Heart right ventricle (tissue), 16 donors: ENCODE data around the gene RBSN. TPM values are rescaled to one million over a fixed set of nuclear protein-coding genes. Genes with fewer than 3 reads are reported as not detected.

Experiments
- ATAC-seq, 8 donors: fragments of 200-7000 bp; cut with Tn5 transposase; one replicate each; pipeline ENCODE4 v1.9.1; 2020; ENCODE audit warnings: mild to moderate bottlenecking in 8 of 8, moderate library complexity in 8 of 8, moderate number of reproducible peaks in 1 of 8
- DNase-seq, 2 donors: peaks; one replicate each; pipeline ENCODE4 v3.0.0-alpha.2; 2020
- H3K27ac ChIP-seq, 10 donors: fragments of 200-600 bp; sonication (generic) in 2 of 10; one replicate each; pipeline versions ENCODE4 v1.5.0 to v1.8.0; 2020 to 2022; ENCODE audit warnings: mild to moderate bottlenecking in 3 of 10
- H3K27me3 ChIP-seq, 7 donors: fragments of 200-600 bp; one replicate each; pipeline ENCODE4 v1.8.0; 2021 to 2022; ENCODE audit warnings: mild to moderate bottlenecking in 2 of 7
- H3K36me3 ChIP-seq, 9 donors: fragments of 200-600 bp; sonication (generic) in 1 of 9; one replicate each; pipeline versions ENCODE4 v1.5.0 to v1.8.0; 2020 to 2022; ENCODE audit warnings: mild to moderate bottlenecking in 2 of 9
- H3K4me1 ChIP-seq, 9 donors: fragments of 200-600 bp; sonication (generic) in 1 of 9; one replicate each; pipeline versions ENCODE4 v1.5.0 to v1.8.0; 2020 to 2022; ENCODE audit warnings: mild to moderate bottlenecking in 4 of 9
- H3K4me3 ChIP-seq, 10 donors: fragments of 200-600 bp; sonication (generic) in 2 of 10; one replicate each; pipeline versions ENCODE4 v1.5.0 to v1.8.0; 2020 to 2022; ENCODE audit warnings: mild to moderate bottlenecking in 7 of 10, moderate library complexity in 2 of 10
- H3K9me3 ChIP-seq, 11 donors: fragments of 200-600 bp in 10 of 11; sonication (generic) in 2 of 11; one replicate each; pipeline versions ENCODE4 v1.5.0 to v1.8.0; 2013 to 2022; ENCODE audit warnings: mild to moderate bottlenecking in 2 of 11, control low read depth in 1 of 11, moderate library complexity in 1 of 11
- WGBS, 2 donors: extraction: QIAGEN DNeasy Blood & Tissue Kit; methylation state at CpG; one replicate each; pipeline ENCODE4 v1.1.7; 2013; ENCODE audit warnings: inconsistent platforms in 1 of 2; 5-methylcytosine and 5-hydroxymethylcytosine counted together
- intact Hi-C, 10 donors: fragments of 100-400 bp; cut with DNase I; formaldehyde crosslinking; loops; one replicate each; pipeline versions ENCODE4 v1.11.1 to v1.14.2; 2022
- polyA plus RNA-seq, 2 donors: library from polyadenylated mRNA; stranded (reverse); fragments of 200-250 nt; gene quantifications; one replicate each; pipeline ENCODE4 v1.2.3, GENCODE V29; 2013
- total RNA-seq, 10 donors: library from RNA; stranded (reverse); fragmentation: NEBNext Ultra II Directional in 3 of 10; extraction: Animal tissue kit (Norgen Biotek cat#: 25700) in 3 of 10; gene quantifications; one replicate each; pipeline versions ENCODE4 v1.2.1 to v1.2.4, GENCODE V29; 2021 to 2023
- TF ChIP-seq, protein P1 (sequence below), 9 donors: fragments of 200-600 bp; sonication (generic) in 2 of 9; IDR thresholded peaks; one replicate each; pipeline versions ENCODE4 v1.5.0 to v1.8.0; 2021 to 2022; ENCODE audit warnings: antibody characterized with exemption in 9 of 9, mild to moderate bottlenecking in 5 of 9, moderate library complexity in 1 of 9
- donor health status: Arrhythmogenic right ventricular cardiomyopathy.
- donor health status: ischemic (EF 13 %, LVEDD 7.1; RV severe dilation, severe dysfunction).
- donor health status: healthy with polysubstance abuse.
- donor health status: DM: no; HTN: yes; CAD: no.
- donor health status: DM: no; HTN: no; CAD: no.
- donor health status: ischemic (EF 25% LVEDD 6.9; RV normal size, moderate dysfunction).
- donor health status: ischemic (EF 25% LVEDD 5.7; RV mildly dilated, moderate dysfunction).
- donor health status: healthy.
- donor health status: DM: yes; HTN: yes; CAD: no.
- donor health status: Ischemic cardiomyopathy.
- donor health status: ischemic (EF 35%, LVEDD 5.7; RV mildly dilated, moderate dysfunction).
- donor health status: nonischemic (EF 11% LVEDD 7.7; RV severe dilation, severe dysfunction).
- donor health status: DM: yes; HTN: yes; CAD: no.
- donor health status: PGD.
- donor health status: ischemic (EF 29% LVEDD 5.4; RV normal size, mild dysfunction).
- donor health status: nonischemic (EF 23%, LVEDD 6.1; RV moderate dilation, normal function).

Gene RBSN
- total and polyA plus RNA-seq, 12 donors = 5.5 to 23.8 (median 20.6) TPM

DNA sequence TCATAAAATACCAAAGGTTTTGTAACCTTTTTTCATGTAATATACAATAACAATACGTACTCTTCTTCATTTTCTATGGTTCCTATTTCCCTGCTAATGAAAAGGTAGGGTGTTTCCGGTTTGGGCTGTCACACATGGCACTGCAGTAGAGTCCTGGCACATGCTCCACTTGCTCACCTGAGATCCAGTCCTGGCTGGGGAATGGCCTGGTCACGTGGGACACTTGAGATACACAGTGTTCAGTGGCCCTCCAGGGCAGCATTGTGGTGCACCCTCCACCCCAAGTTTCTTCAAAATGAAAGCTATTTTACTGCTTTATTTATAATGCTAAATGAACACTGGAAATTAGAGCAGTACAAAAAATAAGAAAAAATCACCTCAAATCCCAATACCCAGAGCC lies 57.0 kb downstream of the RBSN start:
- Histone ChIP-seq H3K36me3 (peaks cover 0 to 100% (median 72%) of the 10 kb centered on the region in 9 donors), H3K27me3 (no peaks in the 10 kb centered on the region), H3K9me3 (no peaks in the 10 kb centered on the region), H3K27ac (no peak overlapping the region), H3K4me3 (no peak overlapping the region), H3K4me1 (peaks cover 0 to 46% (median 24%) of the 10 kb centered on the region in 9 donors)
- ATAC-seq (peak in 2 of 8 donors; percentile 48 to 55), DNase-seq (no peak)
- TF ChIP-seq, protein P1, sequence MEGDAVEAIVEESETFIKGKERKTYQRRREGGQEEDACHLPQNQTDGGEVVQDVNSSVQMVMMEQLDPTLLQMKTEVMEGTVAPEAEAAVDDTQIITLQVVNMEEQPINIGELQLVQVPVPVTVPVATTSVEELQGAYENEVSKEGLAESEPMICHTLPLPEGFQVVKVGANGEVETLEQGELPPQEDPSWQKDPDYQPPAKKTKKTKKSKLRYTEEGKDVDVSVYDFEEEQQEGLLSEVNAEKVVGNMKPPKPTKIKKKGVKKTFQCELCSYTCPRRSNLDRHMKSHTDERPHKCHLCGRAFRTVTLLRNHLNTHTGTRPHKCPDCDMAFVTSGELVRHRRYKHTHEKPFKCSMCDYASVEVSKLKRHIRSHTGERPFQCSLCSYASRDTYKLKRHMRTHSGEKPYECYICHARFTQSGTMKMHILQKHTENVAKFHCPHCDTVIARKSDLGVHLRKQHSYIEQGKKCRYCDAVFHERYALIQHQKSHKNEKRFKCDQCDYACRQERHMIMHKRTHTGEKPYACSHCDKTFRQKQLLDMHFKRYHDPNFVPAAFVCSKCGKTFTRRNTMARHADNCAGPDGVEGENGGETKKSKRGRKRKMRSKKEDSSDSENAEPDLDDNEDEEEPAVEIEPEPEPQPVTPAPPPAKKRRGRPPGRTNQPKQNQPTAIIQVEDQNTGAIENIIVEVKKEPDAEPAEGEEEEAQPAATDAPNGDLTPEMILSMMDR (IDR thresholded peaks at IDR 0.05) = no peak
- intact Hi-C loops = loop anchor here in 4 of 10 donors (10.0 kb wide), 2 partner anchors 97 to 107 kb away; partner anchors contain the start of gene NR2C2 (in 3 of the 4)
- WGBS, 2 donors = 69 to 74% methylated on average over 3 of the region's 3 CpGs

DNA sequence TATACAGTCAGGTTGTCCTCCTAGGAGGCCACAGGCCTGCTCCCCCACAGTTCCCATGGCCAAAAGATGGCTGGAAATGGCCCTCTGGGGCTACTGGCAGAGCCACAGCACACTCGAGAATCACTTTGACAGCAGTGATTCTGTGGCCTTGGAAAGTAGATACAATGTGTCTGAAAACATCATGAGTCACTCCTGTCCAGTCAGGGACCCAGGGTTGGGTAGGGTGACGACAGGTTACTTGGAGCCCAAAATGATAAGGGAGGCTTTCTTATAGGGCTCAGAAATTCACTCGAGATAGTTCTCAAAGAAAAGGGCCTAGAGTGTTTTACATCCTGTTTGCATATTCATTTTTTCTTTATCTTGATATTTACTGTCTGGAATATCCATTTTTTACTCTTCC lies 58.1 kb downstream of the RBSN start:
- peaks cover 0 to 41% (median 22%) of the 10 kb centered on the region in 9 donors for H3K4me1 ChIP-seq
- ATAC-seq (peak in 7 of 8 donors; percentile 27 to 90 (median 70)), DNase-seq (no peak)
- H3K9me3 ChIP-seq = no peaks in the 10 kb centered on the region
- H3K4me3 ChIP-seq = no peak overlapping the region
- H3K27ac ChIP-seq = peak overlapping the region in 2 of 10 donors; percentile 24 to 29
- 41 to 48% methylated on average over 3 of the region's 3 CpGs for WGBS, 2 donors
- H3K36me3 ChIP-seq = peaks cover 0 to 100% (median 66%) of the 10 kb centered on the region in 9 donors
- TF ChIP-seq, protein P1 (IDR thresholded peaks at IDR 0.05) = no peak
- intact Hi-C loops = loop anchor here in 4 of 10 donors (10.0 kb wide), 2 partner anchors 96 to 106 kb away; partner anchors contain the start of gene NR2C2 (in 3 of the 4)
- no peaks in the 10 kb centered on the region for H3K27me3 ChIP-seq

DNA sequence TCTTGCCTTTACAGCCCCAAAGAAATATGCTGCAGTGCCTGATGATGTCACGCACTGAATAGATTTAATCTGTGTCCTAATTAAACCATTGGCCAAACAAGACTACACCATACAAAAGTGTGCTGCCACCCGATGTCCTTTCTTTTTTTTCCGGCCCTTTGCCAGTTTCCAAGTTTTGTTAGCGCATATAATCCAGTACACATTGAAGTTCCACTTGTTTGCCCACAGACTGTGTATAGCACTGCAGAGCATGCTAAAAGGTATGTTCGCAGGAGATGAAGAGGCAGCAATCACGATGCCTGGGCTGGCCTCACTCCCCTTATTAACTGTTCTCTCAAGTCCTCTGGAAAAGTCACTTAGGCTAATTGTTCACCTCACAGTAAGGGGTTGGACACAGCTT lies 60.6 kb downstream of the RBSN start:
- Histone ChIP-seq H3K4me3 (no peak overlapping the region), H3K9me3 (no peaks in the 10 kb centered on the region), H3K27me3 (no peaks in the 10 kb centered on the region), H3K36me3 (peaks cover 0 to 100% (median 55%) of the 10 kb centered on the region in 9 donors), H3K4me1 (peaks cover 0 to 39% (median 22%) of the 10 kb centered on the region in 9 donors), H3K27ac (no peak overlapping the region)
- no peak for DNase-seq
- intact Hi-C loops = no loop called here
- ATAC-seq = no peak
- 91 to 94% methylated on average over 6 of the region's 6 CpGs for WGBS, 2 donors
- TF ChIP-seq, protein P1 (IDR thresholded peaks at IDR 0.05) = no peak

DNA sequence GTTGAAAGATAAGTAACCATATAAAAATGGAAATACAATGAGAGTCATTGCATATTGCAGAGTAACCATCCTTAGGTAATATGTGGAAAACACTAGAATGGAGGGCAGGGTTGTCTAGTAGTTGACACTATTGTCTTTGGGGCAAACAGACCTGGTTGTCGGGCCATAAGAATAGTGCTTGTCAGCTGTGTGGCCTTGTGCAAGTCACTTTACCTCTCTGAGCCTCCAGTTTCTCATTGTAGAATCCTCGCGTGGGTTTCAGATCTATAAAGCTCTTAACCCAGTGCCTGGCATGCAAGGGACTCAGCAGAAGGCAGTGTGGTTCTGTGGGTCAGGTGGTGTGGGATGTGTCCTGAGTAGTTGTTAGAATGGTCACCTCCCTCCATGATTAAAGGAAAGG lies 65.8 kb downstream of the RBSN start:
- DNase-seq (no peak), ATAC-seq (no peak)
- intact Hi-C loops = no loop called here
- no peaks in the 10 kb centered on the region for H3K9me3 ChIP-seq
- no peaks in the 10 kb centered on the region for H3K27me3 ChIP-seq
- no peaks in the 10 kb centered on the region for H3K4me1 ChIP-seq
- no peak overlapping the region for H3K4me3 ChIP-seq
- no peak overlapping the region for H3K27ac ChIP-seq
- peaks cover 0 to 100% (median 66%) of the 10 kb centered on the region in 9 donors for H3K36me3 ChIP-seq
- 88 to 93% methylated on average over 3 of the region's 3 CpGs for WGBS, 2 donors
- TF ChIP-seq, protein P1 (IDR thresholded peaks at IDR 0.05) = no peak
